HG02759 (cell line): Measurements from ENCODE around the gene TFEC.
A peak's percentile ranks its signal among the peaks of the same experiment; 100 is the strongest.
"Not testable (repeated sequence)": the region's sequence is repeated elsewhere in the genome, so short reads cannot be mapped to it uniquely, and the experiment has no call there.

Experiments
- ATAC-seq: cut with Tn5 transposase; IDR thresholded peaks from one replicate; pipeline ENCODE4 v1.9.1; 2021; ENCODE audit warnings: mild to moderate bottlenecking, moderate library complexity; ENCODE audit not compliant: unreplicated experiment

TFEC gene

DNA sequence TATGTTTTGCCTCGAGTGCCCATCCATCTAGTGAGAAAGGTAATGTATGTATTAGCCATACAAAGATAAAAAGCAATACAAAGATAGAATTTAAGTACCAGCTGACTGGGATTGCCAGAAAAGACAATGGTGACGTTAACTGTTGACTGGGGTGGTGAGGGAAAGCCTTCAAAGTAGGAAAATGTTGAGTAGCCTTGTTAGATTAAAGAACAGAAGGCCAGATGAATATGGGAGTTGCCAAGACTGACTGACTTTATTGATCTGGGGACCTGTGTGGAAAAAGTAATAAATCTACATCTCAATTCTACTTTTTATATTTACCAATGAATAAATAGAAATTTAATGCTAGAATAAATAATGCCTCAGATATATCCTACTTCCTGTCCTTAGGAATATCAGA is 97.7 kb downstream of the TFEC start:
- ATAC-seq: no peak

DNA sequence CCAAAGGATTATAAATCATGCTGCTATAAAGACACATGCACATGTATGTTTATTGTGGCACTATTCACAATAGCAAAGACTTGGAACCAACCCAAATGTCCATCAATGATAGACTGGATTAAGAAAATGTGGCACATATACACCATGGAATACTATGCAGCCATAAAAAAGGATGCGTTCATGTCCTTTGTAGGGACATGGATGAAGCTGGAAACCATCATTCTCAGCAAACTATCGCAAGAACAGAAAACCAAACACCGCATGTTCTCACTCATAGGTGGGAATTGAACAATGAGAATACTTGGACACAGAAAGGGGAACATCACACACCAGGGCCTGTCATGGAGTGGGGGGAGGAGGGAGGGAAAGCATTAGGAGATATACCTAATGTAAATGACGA is 100.4 kb downstream of the TFEC start:
- ATAC-seq: not testable (repeated sequence)

DNA sequence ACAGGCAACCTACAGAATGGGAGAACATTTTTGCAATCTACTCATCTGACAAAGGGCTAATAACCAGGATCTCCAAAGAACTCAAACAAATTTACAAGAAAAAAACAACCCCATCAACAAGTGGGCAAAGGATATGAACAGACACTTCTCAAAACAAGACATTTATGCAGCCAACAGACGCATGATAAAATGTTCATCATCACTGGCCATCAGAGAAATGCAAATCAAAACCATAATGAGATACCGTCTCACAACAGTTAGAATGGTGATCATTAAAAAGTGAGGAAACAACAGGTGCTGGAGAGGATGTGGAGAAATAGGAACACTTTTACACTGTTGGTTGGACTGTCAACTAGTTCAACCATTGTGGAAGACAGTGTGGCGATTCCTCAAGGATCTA is 100.8 kb downstream of the TFEC start:
- ATAC-seq: not testable (repeated sequence)

DNA sequence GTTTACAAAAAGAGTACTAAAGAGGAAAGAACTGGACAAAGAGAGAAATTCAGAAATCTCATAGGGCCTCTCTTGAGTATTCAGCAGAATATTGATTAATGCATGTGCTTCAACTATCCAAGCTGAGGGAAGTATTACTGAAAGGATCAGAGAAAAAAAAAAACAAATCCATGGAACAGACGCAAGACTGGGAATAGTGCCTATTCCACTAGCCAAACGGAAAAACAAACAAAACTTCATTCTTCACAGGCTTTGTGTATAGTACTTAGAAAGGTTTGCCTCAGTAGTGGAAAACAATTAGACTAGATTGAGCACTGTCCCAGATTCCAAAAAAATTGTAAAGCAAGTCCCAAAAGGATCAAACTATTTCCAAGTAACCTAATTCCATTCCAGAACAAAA is 106.2 kb downstream of the TFEC start:
- no peak for ATAC-seq

DNA sequence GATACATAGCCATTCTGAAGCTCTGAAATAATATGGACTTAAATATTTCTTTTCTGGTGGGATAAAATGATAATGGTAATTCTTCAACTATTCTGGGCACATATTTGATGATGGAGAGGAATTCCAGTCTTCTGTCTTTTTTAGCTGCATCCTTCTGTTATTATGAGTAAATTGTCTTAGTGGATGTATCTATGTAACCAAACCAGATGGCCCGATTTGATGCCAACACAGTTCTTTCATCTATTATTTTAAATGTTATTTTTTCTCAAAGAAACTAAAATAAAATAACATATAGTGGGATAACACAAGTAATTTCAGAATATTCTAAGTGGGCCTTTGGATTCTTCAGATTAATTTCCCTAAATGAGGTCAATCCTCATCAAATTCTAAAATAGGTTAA is 110.2 kb downstream of the TFEC start:
- no peak for ATAC-seq

DNA sequence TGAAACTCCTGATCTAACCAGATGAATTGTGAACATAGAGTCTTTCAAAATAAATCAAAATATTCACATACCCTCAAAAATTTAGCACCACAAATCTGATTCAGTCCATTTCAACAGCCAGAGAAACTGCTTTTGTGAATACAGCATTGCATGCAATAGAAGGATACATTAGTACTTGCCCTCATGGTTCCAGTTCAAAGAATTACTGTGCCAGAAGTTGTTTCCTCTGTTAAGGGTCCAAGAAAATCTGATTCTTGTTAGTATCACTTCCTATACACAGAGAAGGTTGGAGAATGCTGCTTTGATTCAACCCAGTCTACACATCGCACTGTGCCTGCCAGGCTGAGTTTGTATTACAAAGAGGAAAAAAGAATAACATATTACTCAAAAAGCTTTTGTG is 115.6 kb downstream of the TFEC start:
- no peak for ATAC-seq

DNA sequence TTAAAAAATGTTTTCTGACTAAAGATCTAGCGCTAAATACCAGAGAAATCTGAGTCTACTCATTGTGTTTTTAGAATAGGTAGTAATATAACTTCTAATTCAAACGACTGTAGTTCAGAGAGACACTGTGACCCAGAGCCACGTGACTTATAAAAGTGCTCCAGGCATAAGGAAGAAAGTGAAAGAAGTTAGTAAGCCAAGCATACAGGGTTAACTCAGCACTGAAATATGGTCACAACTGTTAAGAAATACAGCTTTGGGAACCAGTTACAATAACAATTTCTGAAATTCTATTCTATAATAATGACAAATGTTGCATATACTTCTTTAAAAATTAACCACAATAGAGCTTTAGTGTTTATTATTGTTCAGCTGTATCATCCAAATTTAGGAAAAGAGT is 119.1 kb downstream of the TFEC start:
- ATAC-seq: no peak

DNA sequence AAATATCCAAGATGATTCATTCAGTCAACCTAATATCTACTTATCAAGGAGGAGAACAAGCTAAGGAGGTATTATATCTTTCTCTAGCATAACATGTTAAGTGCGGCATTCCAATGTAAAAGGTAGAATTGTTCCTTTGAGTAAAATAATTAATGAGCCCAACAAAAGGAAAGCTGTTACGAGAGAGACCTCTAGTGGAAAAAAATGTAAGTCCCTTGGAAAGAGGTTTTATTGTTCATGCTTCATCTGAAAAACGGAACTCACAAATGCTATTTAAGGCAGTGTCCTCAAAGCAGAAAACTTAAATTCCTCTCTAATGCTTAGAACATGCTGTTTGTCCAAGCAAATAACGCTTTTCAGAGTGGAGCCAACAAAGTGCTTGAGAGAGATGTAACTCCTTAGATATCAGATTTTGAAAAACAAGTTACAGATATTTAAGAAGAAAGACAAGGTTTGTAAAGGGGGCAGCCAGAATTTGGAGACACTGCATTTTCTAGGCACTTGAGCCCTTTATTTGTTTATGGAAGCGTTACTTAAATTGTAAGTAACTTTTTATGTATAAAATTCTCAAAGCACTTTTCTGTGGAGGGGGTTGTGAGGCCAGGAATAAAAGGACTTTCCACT is 119.9 kb downstream of the TFEC start:
- peak; percentile 78 for ATAC-seq

DNA sequence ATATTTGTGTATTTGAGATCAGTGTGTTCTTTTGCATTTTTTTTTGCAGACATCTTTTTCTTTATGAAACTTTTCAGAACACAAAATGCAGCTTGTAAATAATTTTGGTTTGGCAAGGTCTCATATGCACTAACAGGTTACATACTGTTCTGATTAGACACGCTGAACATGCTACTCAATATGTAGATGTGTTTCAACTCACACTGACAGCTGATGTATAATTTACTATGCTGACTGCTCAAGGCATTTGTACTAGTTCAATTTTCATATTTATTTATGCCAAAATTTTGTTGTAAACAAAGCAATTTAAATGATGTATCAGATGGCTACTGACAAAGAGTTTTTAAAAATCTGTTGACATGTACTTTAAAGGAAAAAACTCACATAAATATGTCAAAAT is 123.8 kb downstream of the TFEC start:
- ATAC-seq: no peak

DNA sequence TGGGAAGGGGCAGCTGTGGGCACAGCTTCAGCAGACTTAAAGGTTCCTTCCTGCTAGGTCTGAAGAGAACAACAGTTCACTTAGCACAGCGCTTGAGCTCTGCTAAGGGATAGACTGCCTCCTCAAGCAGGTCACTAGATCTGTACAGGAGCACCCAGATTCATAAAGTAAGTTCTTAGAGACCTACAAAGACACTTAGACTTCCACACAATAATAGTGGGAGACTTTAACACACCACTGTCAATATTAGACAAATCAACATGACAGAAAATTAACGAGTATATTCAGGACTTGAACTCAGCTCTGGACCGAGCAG is 140.9 kb downstream of the TFEC start:
- no peak for ATAC-seq

DNA sequence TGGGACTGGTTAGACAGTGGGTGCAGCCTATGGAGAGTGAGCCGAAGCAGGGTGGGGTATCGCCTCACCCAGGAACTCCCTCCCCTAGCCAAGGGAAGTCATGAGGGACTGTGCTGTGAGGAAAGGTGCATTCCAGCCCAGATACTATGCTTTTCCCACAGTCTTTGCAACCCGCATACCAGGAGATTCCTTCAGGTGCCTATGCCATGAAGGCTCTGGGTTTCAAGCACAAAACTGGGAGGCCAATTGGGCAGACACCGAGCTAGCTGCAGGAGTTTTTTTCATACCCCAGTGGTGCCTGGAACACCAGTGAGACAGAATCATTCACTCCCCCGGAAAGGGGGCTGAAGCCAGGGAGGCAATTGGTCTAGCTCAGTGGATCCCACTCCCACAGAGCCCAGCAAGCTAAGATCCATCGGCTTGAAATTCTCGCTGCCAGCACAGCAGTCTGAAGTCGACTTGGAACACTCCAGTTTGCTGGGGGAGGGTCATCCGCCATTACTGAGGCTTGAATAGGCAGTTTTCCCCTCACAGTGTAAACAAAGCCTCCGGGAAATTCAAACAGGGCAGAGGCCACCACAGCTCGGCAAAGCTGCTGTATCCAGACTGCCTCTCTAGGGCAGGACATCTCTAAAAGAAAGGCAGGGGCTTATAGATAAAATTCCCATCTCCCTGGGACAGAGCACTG is 141.4 kb downstream of the TFEC start:
- no peak for ATAC-seq

DNA sequence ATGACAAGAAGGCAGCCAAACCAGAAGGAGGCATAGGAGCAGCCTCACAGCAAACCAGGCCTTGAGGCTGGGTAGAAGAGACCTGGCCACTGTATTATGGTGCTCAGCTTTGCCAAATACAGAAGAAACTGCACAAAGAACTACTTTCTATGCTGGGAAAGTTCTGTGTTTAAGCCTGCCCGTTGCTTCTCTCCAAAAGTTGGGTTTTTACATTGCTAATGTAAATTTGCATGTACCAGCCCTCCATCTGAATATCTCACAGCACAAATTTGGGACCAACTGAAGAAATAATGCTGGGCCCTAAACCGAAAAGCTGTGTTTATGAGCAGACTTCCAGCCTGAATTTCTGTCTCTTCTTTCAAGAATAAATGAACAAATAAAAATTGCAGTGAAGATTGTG is 145.0 kb downstream of the TFEC start:
- no peak for ATAC-seq
